Bronchial epithelial cell (primary cell): ENCODE data around the gene SHLD3. TPM values are rescaled to one million over a fixed set of nuclear protein-coding genes. Genes with fewer than 3 reads are reported as not detected.
A peak's percentile ranks its signal among the peaks of the same experiment; 100 is the strongest.
"Not testable (repeated sequence)": the region's sequence is repeated elsewhere in the genome, so short reads cannot be mapped to it uniquely, and the experiment has no call there.

Experiments
- DNase-seq: peaks from one replicate; pipeline ENCODE4 v3.0.0-alpha.2; 2010; ENCODE audit warnings: low read depth
- FAIRE-seq: peaks from 2 replicates; lab custom pipeline; 2011; peaks lifted over from hg19 to GRCh38; lab: Jason Lieb, UNC
- H3K27me3 ChIP-seq: 2 replicates; pipeline ENCODE4 v1.5.1; 2011; ENCODE audit warnings: low read length; ENCODE audit not compliant: control insufficient read depth, insufficient read depth
- H3K36me3 ChIP-seq: 2 replicates; pipeline ENCODE4 v1.5.1; 2011; ENCODE audit warnings: low read length; ENCODE audit not compliant: control insufficient read depth, insufficient read depth
- H3K4me3 ChIP-seq: 2 replicates; pipeline ENCODE4 v1.5.1; 2011; ENCODE audit warnings: mild to moderate bottlenecking, low read depth, low read length, control low read depth
- total RNA-seq: library from RNA; depleted of rRNA; stranded (reverse); fragments of >200 nt; gene quantifications from 2 replicates; pipeline ENCODE4 v1.2.1, GENCODE V29; 2014
- TF ChIP-seq, protein P1 (sequence below): IDR thresholded peaks from 2 replicates; pipeline ENCODE4 v1.5.1; 2011; ENCODE audit warnings: mild to moderate bottlenecking, moderate library complexity, low read length, control low read depth, inconsistent platforms; ENCODE audit not compliant: insufficient read depth, severe bottlenecking

SHLD3 gene, protein sequence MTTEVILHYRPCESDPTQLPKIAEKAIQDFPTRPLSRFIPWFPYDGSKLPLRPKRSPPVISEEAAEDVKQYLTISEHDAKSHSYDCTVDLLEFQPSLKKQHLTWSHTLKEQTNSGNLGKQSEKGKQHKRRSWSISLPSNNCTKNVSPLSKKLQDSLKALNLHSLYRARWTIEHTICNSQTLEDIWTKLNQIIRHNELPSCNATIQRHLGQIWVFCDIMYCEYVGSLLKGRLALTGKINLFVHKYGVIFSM
- 3.4 and 4.1 TPM in 2 replicates for total RNA-seq

DNA sequence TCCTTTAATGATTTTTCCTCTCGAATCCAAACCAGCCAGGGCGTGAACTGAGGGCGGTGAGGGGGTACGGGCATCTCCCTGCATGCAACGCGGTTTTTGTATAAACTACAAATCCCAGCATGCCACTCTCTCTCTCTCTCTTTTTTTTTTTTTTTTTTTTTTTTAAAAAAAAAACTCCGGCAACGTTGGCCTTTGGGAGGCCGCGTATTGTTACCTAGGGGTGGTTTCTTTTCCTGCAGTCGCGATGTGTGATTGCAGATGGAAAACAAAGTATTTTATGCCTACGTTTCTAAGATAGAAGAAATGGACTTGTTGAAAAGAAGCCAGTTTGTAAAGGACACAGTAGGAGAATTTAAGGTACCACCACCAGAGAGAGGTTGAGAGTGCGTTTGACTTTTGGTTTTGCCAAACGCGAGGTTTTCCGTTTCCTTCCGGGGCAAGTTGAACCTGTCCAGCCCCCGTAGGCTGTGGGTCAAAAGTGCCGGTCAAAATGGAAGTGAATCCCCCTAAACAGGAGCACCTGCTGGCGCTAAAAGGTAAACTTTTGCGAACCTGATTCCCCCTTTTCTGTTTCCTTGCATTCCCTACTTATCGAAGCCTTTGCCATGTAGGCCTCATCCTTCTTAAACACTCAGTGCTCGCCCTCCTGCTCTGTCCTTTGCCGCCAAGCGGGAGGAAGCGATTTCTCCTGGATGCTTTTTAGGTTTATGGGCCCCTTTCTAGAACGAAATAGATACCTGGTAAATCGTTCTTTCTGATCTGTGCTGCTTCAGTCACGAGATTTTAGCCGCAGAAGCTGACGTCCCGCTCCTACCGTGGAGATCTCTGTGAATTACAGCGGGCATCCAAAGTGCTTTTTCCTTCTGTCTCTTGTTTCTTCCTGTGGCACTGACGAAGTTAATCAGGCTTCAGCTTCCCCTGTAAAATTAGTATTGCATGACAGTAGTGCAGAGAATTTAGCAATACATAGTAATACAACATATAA lies at the start of gene SHLD3, which contains the start of gene TRAPPC13:
TSS of gene SHLD3 (plus strand) at position 457 of the 985 bp plus-strand sequence. CDS start 4,561 bp downstream, outside the sequence.
TSS of gene TRAPPC13 (plus strand) at position 457 of the 985 bp plus-strand sequence. CDS start at position 491, 34 bp downstream.
- DNase-seq, result peak; percentile 82

DNA sequence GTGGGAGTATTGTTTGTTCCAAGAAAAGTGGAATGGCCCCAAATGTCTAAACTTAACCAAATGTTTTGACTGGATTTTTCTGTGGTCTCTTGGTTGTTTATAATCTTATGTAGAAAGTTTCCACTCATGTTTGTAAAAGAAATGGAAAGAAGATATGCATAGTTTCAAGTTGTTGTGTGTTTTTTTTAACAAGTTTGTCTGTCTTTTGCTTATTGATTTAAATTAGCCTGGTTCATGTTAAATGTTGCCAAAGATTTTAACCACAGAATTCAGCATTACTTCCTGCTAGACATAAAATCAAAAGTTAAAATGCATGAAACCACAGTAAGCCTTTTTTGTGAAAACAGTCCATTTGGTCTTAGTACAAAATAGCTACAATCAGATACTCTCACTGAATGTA lies 47.7 kb upstream of the SHLD3 start:
- Histone ChIP-seq H3K4me3 (no peak overlapping the region), H3K27me3 (no peaks in the 10 kb centered on the region), H3K36me3 (peaks cover 2% of the 10 kb centered on the region)
- FAIRE-seq, result no peak
- no peak for DNase-seq
- TF ChIP-seq, protein P1, sequence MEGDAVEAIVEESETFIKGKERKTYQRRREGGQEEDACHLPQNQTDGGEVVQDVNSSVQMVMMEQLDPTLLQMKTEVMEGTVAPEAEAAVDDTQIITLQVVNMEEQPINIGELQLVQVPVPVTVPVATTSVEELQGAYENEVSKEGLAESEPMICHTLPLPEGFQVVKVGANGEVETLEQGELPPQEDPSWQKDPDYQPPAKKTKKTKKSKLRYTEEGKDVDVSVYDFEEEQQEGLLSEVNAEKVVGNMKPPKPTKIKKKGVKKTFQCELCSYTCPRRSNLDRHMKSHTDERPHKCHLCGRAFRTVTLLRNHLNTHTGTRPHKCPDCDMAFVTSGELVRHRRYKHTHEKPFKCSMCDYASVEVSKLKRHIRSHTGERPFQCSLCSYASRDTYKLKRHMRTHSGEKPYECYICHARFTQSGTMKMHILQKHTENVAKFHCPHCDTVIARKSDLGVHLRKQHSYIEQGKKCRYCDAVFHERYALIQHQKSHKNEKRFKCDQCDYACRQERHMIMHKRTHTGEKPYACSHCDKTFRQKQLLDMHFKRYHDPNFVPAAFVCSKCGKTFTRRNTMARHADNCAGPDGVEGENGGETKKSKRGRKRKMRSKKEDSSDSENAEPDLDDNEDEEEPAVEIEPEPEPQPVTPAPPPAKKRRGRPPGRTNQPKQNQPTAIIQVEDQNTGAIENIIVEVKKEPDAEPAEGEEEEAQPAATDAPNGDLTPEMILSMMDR, result no peak

More for the DNA sequence above, at the start of gene SHLD3, which contains the start of gene TRAPPC13:
- FAIRE-seq, result no peak
- peaks cover 2% of the 10 kb centered on the region for H3K36me3 ChIP-seq
- peak within 1 kb of the TSS; percentile 98 for H3K4me3 ChIP-seq
- TF ChIP-seq, protein P1, result no peak
- H3K27me3 ChIP-seq, result no peaks in the 10 kb centered on the region

DNA sequence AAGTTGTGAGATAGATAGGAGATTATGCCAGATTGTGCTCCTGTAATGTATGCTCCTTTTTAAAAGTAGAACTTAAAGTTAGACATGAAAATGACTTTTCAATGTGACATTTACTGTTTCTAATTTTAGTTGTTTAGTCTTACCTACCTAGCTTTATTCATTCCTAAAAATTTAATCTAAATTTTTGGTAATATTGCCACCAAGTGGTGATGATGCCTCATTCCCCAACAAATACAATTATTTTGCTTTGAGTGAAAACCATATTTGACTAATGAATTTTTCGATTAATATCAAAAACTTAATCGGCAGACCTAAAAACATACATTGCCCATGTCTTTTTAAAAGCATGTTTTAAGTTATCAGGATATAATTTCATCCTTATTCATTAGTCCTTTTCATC lies 36.1 kb upstream of the SHLD3 start:
- FAIRE-seq (no peak), DNase-seq (no peak)
- peaks cover 2% of the 10 kb centered on the region for H3K36me3 ChIP-seq
- H3K4me3 ChIP-seq, result no peak overlapping the region
- H3K27me3 ChIP-seq, result no peaks in the 10 kb centered on the region
- TF ChIP-seq, protein P1, result no peak

DNA sequence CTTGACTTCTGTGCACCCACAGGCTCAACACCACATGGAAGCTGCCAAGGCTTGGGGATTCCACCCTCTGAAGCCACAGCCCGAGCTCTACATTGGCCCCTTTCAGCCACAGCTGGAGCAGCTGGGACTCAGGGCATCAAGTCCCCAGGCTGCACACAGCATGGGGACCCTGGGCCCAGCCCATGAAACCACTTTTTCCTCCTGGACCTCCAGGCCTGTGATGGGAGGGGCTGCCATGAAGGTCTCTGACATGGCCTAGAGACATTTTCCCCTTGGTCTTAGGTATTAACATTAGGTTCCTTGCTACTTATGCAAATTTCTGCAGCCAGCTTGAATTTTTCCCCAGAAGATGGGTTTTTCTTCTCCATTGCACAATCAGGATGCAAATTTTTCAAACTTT lies 23.1 kb upstream of the SHLD3 start:
- FAIRE-seq, H3K4me3 ChIP-seq, H3K27me3 ChIP-seq, H3K36me3 ChIP-seq, DNase-seq: not testable (repeated sequence)

DNA sequence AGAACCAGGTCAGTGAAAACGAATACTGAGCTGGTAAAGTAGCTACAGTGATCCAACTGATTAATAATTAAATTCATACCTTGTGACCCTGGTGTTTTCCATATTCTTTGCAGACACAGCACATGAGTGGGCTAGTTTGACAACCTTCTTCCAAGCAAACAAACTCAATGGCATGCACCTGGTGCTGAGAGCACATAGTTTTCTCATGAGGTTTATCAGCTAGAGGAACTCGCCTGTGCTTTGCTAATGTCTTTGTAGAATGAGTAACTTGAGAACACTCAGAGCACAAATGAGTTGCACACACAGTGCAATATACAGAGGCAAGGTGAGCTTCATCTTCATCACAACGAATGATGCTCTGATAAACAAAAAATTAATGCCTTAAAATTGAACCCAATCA lies 13.3 kb upstream of the SHLD3 start:
- no peak for FAIRE-seq
- no peaks in the 10 kb centered on the region for H3K27me3 ChIP-seq
- H3K4me3 ChIP-seq, result no peak overlapping the region
- DNase-seq, result peak; percentile 94
- no peaks in the 10 kb centered on the region for H3K36me3 ChIP-seq
- TF ChIP-seq, protein P1, result no peak
